Loucy (cell line): Measurements from ENCODE around the gene EEF1AKMT2.

Source experiments
- EZH2phosphoT487 ChIP-seq: fragments of 200-600 bp; IDR thresholded peaks from 2 replicates; pipeline ENCODE4 v1.6.1; 2018; ENCODE audit warnings: antibody characterized with exemption, mild to moderate bottlenecking, moderate library complexity, borderline replicate concordance
- TF ChIP-seq, protein P1 (sequence below): fragments of 200-600 bp; sonication (generic); conservative IDR thresholded peaks from 2 replicates; pipeline ENCODE4 v1.5.1; 2014; ENCODE audit warnings: mild to moderate bottlenecking, antibody characterized with exemption, low read length

DNA sequence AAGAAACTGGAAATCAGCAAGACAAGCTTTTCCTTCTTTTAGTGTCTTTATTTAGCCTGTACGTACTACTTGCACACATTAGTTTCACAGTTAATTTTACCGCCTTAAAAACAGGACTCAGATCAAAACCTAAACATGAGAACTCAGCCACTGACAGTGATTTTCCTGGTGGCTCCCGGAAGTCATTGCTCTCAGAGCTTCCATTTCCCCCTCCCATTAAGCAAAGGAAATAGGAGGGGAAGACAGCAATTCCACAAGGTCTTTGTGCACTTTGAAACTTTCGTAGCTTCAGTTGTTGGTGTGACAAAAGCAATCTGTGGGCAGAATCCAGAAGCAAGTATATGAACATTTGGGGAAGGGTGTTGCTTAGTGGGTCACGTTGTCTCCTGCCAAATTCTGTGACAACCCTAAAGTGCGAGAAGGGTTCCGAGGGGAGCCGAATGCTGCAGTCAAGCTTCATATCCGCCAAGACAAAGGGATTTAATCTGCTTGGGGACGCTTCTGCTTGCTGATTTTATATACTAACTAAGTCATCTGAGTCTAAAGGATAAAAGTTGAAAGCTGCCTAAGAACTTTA lies 77.9 kb downstream of the EEF1AKMT2 start:
- TF ChIP-seq, protein P1, sequence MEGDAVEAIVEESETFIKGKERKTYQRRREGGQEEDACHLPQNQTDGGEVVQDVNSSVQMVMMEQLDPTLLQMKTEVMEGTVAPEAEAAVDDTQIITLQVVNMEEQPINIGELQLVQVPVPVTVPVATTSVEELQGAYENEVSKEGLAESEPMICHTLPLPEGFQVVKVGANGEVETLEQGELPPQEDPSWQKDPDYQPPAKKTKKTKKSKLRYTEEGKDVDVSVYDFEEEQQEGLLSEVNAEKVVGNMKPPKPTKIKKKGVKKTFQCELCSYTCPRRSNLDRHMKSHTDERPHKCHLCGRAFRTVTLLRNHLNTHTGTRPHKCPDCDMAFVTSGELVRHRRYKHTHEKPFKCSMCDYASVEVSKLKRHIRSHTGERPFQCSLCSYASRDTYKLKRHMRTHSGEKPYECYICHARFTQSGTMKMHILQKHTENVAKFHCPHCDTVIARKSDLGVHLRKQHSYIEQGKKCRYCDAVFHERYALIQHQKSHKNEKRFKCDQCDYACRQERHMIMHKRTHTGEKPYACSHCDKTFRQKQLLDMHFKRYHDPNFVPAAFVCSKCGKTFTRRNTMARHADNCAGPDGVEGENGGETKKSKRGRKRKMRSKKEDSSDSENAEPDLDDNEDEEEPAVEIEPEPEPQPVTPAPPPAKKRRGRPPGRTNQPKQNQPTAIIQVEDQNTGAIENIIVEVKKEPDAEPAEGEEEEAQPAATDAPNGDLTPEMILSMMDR, result no peak
- no peak for TF ChIP-seq EZH2phosphoT487
